Measurements from ENCODE around the gene STK32B.

GRCh38 chr4:5078009-5078408 is 26.7 kb downstream of the STK32B start:
- TF ChIP-seq EZH2 (IDR thresholded peaks at IDR 0.05; ENCODE audit: borderline replicate concordance, low read depth, low read length, poor library complexity, severe bottlenecking), result no peak
- no peak for TF ChIP-seq CTCF (conservative IDR thresholded peaks at IDR 0.05; ENCODE audit: low read depth, low read length)

Measured in A673 (cell line).